Activated naive CD8-positive, alpha-beta T cell treated with anti-CD3 and anti-CD28 coated beads, Interleukin-2, amount 50 U/mL, for 16 hours (primary cell): Measurements from ENCODE around the gene C1orf226.

ENCODE experiments used
- DNase-seq: peaks from one replicate; pipeline ENCODE4 v3.0.0-alpha.2; 2020; ENCODE audit warnings: low read depth, low spot score

Gene C1orf226

DNA sequence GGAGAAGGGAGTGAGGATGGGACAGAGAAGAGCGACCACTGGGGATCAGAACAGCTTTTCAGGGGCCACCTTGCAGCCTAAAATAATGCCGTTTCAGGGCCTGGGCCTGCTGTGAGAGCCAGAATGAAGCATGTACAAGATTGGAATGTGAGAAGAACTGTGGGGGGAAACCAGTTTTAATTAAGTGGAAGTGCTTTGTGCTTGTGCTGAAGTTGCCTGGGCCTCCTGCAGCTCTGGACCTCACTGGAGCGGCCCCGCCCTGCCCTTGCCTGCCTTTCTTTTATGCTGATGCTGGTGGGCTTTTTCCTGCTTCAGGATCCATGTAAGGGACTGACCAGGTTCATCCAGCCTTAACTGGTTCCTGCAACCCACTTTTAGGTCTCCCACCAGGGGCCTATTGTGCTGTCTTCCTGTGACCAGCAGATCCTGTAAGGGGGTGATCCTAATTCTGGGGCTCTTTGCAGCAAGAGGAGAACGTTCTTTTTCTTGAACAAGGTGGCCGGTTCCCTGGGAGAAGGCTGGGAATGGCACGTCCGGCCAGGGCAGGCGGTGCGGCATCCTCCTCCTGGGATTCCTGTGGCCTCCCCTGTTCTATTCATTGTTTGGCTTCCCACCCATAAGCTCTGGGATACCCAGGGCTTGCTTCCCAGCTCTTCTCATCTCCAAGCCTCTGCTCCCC is 3.2 kb downstream of the C1orf226 start:
- no peak for DNase-seq

DNA sequence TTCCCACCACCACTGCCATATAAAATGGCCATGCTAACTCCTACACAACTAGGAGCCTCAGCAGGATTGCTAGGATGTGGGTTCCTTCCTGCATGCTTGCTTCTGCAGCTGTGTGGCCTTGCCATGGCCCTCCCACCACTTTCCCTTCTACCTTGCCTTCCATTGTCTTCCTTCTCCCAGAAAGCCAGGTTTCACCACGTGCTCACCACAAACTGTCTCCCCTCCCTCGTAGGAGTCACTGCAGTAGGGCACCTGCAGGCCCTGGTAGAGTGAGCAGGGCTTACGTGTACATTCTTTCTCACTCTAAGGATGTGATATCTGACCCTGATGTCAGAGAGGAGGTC is 3.7 kb downstream of the C1orf226 start:
- DNase-seq, result no peak

DNA sequence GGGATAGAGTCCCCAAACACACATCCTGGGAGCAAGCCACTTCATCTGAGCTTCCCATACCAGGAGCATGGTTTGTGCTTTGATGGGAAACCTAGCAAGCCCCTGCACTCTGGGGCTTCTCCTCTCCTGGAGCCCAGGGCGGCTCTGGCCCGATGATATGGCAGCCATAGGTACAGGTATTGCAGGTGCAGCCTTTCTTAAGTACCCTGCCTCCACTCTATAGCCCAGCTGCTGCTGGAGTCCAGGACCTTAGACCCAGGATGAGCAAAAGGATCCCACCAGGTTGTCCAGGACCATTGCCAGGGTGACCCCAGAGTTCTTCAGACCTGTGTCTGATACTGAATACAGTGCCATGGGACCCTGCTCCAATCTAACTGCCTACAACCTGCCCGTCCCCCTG is 4.2 kb downstream of the C1orf226 start:
- DNase-seq, result no peak

DNA sequence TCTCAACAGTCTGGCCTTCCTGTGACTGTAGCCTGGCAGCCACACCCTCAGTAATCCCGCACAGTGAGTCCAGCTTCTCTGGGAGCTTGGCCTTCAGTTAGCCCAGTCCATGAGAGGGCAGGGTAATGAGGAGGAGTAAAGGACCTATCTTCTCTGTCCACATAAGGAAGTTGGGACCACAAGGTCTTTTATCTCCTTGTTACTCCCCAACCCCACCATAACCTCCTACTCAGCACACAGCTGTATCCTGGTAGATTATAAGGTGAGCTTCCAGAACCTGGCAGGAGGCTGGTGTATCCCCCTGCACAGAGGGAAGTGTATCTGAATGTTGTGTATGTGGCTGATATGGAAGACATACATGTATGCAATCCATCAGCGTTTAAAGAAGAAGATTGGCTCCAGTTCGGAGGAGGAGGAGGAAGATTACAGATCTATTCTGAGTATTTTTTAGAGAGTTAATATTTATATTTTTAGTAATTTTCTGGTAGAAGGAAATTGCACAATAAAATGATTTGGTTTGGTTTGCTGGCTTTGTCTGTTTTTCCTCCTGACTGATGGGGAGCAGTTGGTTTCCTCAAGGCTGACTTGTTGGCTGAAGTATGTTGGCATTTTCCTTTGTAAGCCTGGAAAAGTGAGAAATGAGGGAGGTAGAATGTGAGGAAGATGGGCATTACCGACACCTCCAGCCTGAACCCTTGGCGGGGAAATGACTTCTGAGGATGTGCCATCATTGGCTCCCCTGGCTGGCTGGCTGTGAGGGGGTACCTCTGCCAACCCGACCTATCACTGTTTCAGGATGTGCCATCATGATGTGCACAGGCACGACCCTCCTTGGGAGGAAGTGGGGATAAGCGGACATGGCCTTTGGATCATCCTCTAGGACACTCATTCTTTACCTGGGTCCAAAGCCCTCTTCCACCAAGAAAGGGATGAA is 5.0 kb downstream of the C1orf226 start:
- DNase-seq, result no peak

DNA sequence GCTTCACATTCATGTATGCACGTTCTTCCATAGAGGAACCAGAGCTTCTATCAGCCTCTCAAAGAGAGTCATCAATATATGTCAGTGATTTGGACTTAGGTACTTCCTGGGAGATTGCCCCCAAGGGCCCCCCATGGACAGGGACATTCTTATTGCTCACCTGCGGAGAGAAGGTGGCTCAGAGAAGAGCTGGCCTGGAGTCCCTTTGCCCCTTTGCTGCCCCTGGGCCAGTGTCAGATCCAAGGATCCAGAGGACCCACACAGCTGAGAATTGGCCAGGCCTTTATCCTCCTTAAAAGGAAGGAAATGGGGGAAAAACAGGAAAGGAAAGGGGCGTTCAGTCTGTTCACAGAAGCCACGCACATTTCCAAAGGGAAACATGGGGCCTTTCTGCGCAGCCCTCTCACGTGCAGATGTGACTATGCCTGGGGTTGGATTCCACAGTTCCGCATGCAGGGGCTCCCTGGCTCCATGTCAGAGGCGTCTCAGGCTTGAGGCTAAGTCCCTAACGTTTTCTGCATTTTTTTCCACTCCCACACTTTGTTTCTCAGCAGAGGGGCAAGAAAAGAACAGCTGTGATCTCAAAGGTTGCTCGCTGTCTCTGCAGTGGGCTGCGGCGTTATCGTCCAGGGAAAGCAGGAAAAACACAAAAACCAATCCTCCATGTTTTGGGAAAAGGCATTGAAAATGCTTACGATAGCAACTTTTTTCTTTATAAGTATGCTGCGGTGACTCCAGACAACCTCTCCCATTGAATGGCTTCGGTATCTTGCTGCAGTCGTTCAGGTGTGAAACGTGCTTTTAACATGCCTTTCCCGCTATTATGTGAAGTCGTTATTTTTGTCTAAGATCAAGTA is 5.9 kb downstream of the C1orf226 start:
- no peak for DNase-seq

DNA sequence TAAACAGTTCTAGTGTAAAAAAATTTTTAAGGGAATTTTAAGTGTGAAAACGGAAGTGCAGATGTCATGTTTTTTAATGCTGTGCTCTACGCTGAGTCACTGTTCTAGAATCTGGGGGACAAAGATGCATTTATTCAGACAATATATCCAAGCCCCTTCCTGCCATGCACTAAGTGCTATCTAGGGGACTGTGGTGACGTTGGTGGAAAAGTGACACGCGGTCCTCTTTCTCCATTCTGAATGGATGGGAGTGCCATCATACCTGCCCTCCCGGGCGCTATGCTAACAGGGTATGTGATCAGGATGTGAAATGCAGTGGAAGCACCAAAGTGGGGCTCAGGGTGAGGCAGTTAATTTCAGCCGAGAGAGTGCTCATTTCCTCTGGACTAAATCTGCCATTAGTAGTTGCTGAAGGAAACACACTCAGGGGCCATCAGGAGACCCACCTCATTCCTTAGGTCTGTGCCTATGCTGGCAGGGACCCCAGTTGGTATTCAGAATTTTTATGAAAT is 6.6 kb downstream of the C1orf226 start:
- no peak for DNase-seq

DNA sequence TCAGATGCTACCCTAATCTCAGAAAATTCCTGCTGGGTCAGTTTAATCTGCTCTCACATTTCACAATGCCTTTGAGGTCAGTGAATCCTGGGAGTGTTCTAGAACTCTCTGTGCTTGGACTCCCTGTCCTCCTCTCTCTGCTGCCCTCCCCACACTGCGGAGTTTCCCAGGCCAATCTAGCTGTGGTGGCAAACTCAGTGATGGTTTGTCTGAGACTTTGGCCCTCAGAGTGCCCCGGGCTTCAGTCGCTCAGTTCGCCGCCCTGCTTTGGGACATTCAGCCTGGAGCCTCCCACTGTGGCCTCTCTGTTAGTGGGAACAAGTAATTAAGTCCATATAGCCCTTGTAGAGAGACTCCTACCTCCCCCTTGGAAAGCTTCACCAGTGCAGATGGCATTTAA is 7.1 kb downstream of the C1orf226 start:
- DNase-seq, result no peak

DNA sequence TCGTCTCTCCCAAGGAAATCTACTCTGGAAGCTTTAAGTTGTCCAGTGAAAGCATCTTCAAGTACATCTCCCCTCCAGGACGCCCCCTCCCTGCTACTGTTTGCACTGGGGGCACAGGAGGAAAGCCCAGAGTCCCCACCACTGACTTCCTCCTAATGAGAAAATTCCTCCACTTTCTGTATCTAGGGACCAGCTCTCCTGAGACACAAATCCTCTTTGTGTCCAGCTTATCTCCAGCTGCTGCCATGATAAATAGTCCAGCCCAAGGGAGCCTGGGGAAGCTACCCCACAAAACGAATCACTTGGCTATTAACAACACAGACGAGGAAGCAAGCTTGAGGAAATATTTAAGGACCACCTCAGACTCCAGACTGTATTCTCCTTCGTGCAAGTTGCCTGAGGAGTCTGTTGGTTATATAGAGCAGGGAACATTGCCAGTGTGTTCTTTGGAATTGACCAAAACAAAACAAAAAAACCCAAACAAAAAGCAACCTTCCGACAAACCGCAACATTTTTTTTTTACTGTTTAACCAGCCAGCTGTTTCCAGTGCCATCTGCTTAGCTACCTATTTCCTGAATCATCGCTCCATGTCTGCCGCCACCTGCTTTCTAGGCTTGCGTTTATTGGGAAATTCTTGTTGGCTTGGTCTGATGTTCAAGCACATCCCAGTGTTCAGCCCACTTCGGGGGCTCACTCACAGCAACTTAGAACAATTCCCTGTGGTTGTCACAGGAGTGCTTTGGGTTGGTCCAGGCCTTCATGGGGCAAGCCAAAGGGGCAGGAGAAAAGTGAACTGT is 7.7 kb downstream of the C1orf226 start:
- no peak for DNase-seq

DNA sequence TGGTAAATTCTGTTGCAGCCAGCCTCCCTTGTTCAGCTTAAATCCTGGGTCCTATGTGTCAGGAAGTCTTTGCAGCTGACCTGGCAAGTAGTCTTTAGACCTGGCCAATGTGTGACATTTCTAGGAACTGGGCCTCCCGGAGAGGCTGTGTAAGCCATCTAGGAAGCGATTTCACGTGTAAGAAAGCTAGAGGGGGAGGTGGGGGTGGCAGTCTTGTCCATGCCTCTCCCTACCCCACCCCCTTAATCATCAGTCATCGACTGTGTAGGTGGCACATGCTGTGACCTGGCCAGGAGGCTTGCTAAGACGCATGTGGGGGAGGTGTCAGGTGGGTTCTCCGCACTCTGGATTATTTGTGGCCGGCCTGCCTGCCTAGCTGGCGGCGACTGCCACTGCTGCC is 8.4 kb downstream of the C1orf226 start:
- DNase-seq, result no peak

DNA sequence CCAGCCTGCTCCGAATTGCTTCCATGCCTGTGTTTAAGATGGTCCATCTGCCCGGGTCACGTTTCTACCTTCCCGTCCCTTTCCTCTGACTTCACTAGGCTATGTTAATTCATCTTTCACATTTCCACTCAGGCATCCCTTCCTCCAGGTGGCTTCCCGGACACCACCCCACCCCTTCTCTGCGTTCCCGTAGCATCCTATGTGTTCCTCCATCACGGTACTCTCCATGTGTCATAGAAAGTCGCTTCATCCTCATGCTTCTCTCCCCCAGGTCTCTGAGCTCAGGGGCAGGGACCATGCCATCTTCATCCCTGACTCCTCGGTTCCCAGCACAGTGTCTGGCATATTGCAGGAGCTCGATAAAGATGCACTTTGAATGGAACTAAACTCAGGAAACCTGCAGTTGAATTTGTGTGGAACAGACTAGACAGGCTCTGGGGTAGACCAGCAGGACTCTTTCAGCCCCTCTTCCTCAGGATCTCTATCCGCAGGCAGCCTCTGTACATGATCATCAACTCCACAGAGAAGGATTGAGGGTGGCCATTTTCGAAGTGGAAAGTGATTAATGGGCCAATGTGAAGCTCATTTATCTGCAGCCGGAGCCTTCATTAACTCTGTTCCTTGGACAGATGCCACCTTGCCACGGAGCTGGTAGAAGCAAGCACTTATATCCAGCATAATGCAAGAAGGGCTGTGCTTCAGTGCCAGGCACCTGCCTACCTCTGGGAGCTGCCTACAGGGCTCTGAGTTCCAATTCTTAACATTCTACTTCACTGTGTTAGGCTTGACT is 9.1 kb downstream of the C1orf226 start:
- no peak for DNase-seq

DNA sequence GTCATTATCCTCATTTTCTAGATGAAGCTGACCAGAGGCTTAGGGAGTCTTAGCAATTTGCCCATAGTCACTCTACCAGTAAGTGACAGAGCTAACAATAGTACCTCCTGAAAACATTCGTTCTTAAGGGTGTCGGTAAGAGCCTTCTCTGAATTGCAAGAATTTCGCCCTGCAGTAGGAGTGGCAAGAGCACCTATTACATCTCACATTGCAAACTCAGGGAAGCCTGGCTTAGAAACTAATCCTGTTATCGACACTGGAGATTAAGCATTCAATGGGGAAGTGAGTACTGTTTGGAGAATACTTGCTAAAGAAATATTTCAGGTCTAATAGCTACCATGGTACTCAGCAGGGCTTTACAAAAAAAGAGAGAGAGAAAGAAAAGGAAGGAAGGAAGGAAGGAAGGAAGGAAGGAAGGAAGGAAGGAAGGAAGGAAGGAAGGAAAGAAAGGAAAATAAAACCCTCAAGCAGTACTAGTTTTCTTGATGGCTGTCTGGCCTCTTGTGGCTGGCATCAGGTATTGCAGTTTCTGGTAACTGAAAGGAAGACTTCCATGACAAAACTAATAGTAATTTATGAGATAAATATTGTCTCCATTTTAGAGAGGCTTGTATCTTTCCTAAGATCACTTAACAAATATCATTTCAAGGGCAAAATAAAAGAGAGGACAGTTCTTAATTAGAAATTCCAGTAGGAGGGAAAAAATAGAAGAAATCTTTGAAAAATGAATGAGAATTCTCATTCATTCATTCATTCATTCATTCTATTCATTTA is 10.4 kb downstream of the C1orf226 start:
- DNase-seq, result no peak

DNA sequence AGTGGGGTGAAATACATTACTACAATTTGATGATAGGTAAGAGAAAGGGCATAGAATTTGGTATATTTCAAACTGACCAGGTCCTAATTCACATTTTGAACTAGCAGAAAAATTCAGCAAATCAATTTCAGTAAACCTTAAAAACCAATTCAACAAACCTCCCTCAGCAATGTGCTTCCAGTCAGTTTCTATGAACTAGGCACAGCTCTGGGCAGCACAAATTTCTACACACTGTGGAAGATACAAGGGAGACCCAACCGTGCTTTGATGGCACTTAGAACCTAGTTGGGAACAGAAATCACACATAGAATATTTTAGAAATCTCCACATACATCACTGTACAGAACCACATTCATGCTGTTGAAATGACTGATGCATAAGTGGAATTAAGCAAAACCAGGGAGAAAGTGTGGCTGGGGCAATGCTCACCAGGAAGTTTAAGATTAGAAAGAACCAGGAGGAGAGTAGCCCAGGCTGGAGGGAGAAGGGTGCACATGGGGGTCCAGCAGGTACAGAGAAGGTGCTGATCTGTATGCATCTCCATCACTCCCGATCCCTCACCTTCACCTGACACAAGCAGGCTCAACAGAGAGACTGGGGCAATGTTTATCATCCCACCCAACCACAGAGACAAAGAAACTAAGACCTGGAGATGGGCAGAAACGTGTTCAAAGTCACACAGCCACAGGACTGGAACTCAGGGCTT is 14.8 kb downstream of the C1orf226 start:
- no peak for DNase-seq

DNA sequence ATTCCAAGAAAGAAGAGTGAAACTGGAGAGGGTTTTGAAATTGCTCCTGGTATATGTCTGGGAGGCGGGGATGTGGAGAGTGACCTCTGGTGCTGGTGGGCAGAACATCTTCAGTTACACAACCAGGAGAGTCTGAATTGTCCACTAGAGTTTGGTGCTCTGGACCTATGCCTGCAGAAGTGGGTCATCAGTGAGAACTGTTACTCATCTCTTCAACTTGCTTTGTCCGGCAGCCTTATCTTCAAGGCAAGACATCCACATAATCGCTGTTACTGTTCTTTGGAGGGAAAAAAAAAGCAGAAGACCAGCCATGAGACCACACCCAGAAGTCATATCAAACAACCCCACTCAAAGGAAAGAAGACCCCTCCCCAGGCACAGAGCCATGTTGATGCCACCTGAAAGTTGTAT is 15.5 kb downstream of the C1orf226 start:
- no peak for DNase-seq

DNA sequence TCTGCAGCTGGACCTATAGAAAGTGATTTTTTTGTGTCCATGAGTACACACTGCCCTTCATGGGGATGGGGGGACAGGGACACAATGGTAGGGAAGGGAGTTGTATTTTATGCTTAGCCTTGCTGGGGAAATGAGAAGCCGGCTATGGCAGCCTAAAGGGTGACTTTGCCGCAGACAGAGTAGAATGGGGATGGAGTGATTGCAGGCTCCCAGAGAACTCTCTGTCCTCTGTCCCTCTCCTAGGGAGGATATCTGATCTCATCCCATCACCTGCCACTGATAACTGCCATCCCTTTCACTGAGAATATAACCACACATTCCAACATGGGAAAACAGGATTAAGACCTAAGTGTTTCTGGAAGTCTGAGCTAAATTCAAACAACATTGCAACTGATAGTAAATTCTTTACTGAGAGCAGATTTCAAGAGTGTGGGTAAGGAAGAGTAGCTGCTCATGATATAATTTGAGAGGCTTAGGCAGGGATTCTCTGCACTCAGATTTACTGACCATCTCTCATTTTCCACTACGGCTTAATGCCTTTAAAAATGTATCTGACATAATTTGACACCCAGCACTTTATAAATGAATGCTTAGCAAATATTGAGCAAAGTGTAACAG is 16.5 kb downstream of the C1orf226 start:
- no peak for DNase-seq

DNA sequence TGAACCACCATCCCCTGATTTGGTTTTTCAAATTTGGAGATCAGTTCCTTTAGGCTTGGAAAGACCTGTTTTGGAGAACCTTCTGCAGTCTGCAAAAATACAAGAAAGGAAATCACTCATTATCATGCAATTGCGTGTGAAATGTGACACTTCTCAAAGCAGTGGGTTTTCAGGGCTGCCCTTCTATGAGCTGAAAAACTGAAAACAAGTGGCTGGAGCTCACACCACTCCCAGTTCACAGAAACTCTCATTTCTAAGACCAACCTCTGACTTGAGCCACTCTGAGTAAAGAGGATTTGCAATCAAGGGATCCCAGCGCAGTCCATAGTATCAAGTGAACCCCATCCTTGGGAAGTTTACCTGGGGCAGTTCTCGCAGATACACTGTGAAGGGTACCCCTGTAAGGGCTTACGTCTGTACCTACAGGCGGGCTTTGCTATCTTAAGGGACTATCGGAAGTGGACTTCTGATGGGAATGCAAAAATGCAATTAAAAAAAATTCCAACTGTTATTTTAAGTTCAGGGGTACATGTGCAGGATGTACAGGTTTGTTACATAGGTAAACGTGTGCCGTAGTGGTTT is 17.6 kb downstream of the C1orf226 start:
- no peak for DNase-seq

DNA sequence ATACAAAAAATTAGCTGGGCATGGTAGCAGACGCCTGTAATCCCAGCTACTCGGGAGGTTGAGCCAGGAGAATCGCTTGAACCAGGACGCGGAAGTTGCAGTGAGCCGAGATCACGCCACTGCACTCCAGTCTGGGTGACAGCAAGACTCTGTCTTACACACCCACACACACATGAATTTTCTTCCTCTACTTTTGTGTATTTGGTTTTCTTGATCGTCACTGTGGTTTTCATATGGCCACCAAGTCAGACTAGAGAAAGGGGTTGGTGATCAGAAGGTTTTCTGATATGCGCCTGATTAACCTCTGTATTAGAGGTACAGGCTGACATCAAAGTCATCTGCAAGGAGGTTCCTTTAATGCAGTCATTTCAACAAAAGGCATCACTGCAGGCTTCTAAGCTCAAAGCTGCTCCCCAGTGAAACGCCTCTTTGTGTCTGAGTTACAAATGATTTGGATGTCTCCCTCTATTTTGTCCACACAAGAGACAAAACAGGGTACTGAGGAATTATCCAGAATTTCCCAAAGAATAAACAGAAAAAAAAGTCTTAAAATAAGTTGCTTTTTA is 19.3 kb downstream of the C1orf226 start:
- DNase-seq, result no peak

DNA sequence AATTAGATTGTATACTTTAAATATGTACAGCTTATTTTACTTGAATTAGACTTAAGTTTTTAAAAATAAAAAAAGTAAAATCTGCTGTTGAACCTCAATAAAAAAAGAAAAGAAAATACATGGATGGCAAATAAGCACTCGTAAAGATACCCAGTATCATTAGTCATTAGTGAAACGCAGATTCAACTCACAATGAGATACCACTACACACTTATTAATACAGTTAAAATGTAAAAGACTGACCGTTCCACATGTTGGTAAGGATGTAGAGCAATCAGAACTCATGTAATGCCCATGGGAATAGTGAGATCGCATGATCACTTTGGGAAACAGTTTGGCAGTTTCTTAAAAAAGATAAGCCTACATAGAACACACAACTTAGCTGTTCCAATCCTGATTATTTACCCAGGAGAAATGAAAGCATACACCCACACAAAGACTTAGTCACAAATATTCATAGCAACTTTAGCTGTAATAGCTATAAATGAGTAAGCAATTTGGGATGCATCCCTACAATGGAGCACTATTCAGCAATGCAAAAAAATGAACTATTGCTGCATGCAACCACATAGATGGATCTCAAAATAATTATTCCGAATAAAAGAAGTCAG is 23.1 kb downstream of the C1orf226 start:
- no peak for DNase-seq
